ENCODE data around the gene SPPL3.

GRCh38 chr12:120851944-120852343, 52.2 kb downstream of the SPPL3 start:
- TF ChIP-seq POLR2A (IDR thresholded peaks at IDR 0.05) = no peak
- TF ChIP-seq, protein P1, sequence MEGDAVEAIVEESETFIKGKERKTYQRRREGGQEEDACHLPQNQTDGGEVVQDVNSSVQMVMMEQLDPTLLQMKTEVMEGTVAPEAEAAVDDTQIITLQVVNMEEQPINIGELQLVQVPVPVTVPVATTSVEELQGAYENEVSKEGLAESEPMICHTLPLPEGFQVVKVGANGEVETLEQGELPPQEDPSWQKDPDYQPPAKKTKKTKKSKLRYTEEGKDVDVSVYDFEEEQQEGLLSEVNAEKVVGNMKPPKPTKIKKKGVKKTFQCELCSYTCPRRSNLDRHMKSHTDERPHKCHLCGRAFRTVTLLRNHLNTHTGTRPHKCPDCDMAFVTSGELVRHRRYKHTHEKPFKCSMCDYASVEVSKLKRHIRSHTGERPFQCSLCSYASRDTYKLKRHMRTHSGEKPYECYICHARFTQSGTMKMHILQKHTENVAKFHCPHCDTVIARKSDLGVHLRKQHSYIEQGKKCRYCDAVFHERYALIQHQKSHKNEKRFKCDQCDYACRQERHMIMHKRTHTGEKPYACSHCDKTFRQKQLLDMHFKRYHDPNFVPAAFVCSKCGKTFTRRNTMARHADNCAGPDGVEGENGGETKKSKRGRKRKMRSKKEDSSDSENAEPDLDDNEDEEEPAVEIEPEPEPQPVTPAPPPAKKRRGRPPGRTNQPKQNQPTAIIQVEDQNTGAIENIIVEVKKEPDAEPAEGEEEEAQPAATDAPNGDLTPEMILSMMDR (IDR thresholded peaks at IDR 0.05) = no peak
